GM18505 (cell line): ENCODE measurements around the gene QKI.
"Not testable (repeated sequence)": the region's sequence is repeated elsewhere in the genome, so short reads cannot be mapped to it uniquely, and the experiment has no call there.

Experiments
- ATAC-seq: cut with Tn5 transposase; IDR thresholded peaks from one replicate; pipeline ENCODE4 v1.9.1; 2021; ENCODE audit not compliant: unreplicated experiment
- POLR2A ChIP-seq: IDR thresholded peaks from 4 replicates; pipeline ENCODE4 v1.6.1; 2011; ENCODE audit warnings: borderline replicate concordance; ENCODE audit not compliant: insufficient read depth, insufficient read length; ENCODE audit errors: extremely low read depth

QKI gene

GRCh38 chr6:163585932-163586437, 171.5 kb downstream of the QKI start:
- TF ChIP-seq POLR2A: no peak
- ATAC-seq: no peak

- ATAC-seq: no peak
Observed at GRCh38 chr6:163586888-163587287, 172.4 kb downstream of the QKI start.

GRCh38 chr6:163588220-163588919, 173.9 kb downstream of the QKI start:
- ATAC-seq: no peak
- no peak for TF ChIP-seq POLR2A

More at GRCh38 chr6:163586888-163587287, 172.4 kb downstream of the QKI start:
- TF ChIP-seq POLR2A: no peak

GRCh38 chr6:163589387-163589786, 174.9 kb downstream of the QKI start:
- no peak for ATAC-seq
- TF ChIP-seq POLR2A: no peak

GRCh38 chr6:163590132-163590531, 175.6 kb downstream of the QKI start:
- not testable (repeated sequence) for ATAC-seq

GRCh38 chr6:163592872-163593271, 178.4 kb downstream of the QKI start:
- ATAC-seq: no peak
- TF ChIP-seq POLR2A: no peak

- no peak for TF ChIP-seq POLR2A
- no peak for ATAC-seq
Observed at GRCh38 chr6:163596174-163596573, 181.7 kb downstream of the QKI start.

GRCh38 chr6:163599136-163599535, 184.6 kb downstream of the QKI start:
- no peak for ATAC-seq
- TF ChIP-seq POLR2A: no peak

GRCh38 chr6:163599684-163600083, 185.2 kb downstream of the QKI start:
- no peak for TF ChIP-seq POLR2A
- ATAC-seq: no peak

- no peak for ATAC-seq
- TF ChIP-seq POLR2A: no peak
Observed at GRCh38 chr6:163600331-163600730, 185.8 kb downstream of the QKI start.

- no peak for TF ChIP-seq POLR2A
- no peak for ATAC-seq
Observed at GRCh38 chr6:163600781-163601180, 186.3 kb downstream of the QKI start.

GRCh38 chr6:163602851-163603250, 188.3 kb downstream of the QKI start:
- TF ChIP-seq POLR2A: no peak
- ATAC-seq: no peak

- TF ChIP-seq POLR2A: no peak
- ATAC-seq: no peak
Observed at GRCh38 chr6:163603395-163603794, 188.9 kb downstream of the QKI start.

GRCh38 chr6:163605385-163606097, 191.0 kb downstream of the QKI start:
- TF ChIP-seq POLR2A: no peak
- no peak for ATAC-seq
